Activated CD4-positive, alpha-beta T cell treated with anti-CD3 and anti-CD28 coated beads, Interleukin-2, amount 50 U/mL, for 48 hours (primary cell): ENCODE results near the gene JPH3.

Experiments
- DNase-seq, 2 experiments: peaks; one replicate each; pipeline ENCODE4 v3.0.0-alpha.2; 2020

JPH3 gene

DNA sequence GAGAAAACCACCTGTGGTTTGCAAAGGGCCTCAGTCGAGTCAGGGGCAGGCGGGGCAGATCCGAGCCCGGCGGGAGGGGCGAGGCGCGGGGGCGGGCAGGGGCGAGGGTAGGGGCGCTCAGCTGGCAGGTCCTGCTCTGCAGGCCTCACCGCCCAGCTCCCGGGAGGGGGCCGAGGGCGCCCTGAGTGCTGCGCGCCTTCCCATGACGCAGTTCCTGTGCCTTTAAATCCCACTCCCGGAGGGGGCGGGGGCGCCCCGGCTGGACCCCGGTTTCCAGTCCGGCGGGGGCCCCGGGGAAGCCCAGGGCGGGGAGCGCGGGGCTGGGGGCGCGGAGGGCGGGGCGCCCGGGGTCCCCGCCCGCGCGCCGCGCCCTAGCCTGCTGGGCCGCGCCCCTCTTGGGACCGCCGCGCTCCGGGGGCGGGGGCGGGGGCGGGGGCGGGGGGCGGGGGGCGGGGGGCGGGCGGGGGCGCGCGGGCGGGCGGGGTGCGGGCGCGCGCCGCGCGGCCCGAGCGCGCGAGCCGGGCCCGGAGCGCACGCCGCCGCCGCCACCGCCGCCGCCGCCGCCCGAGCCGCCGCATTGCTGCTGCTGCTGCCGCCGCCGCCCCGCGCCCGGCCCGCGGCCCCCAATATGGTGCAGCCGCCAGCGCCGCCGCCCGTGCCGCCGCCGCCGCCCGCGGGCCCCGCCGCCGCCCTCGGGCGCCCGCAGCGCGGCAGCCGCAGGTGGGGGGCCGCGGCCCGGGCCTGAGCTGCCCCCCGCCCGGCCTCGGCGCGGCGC, at the start of gene JPH3:
JPH3 (plus strand) TSS at position 508 of the 775 bp plus-strand sequence. CDS start 639 bp downstream, outside the sequence.
- no peak for DNase-seq

- no peak for DNase-seq
Measured at GRCh38 chr16:87552772-87553573, 49.3 kb upstream of the JPH3 start.

DNA sequence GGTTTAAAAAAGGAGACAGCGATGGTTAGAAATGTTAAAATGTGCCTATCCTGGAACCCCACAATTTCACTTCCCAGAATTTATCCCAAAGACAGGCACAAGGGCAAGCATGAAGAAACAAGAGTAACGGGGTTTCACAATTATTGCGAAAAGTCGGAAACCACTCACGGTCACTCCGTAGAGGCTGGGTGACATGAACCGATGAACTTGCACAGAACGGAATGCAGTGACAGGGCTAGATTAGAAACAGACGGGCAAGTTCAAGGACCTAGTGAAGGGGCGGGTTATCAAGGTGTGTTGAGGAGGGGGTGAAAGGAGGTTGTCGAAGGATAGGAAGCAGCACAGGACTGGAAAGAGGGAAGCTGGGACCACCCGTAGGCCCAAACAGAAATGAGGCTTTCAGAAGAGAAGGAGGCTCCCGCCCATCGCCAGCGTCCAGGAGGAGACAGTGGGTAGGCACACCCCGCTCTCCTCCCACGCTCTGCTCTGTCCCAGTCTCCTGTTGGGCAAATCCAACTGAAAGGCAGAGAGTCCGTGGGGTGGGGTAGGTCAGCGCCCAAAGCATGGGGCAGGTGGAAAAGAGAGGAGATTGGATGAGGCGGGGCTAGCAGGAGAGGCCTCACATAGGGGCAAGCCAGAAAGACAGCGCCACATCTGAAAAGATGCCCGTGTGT, 47.4 kb upstream of the JPH3 start:
- no peak for DNase-seq

- no peak for DNase-seq
Measured at GRCh38 chr16:87555647-87556046, 46.7 kb upstream of the JPH3 start.

DNA sequence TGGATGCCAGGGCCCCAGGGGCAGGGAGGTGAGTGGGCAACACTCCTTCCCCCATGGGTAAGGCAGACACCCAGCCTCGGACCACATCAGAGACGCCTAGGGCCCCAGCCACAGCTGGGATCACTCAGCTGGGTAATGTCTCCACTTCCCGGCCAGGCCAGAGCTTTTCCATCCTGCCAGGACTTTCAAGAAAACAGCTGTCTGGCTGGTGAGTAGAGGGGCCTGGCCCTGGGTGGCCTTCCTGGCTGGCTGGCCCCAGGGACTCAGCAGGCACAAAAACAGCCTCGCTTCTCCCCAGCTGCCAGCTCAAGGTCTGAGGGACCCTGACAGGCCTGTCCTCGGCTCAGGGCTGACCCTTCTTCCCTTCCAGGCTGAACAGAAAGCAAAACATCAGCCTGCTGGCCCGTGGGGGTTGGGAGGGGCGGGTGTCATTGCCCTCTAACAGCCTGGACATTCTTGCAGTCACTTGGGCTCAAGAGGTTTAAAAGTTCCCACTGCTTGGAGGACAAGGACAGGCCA, 45.3 kb upstream of the JPH3 start:
- no peak for DNase-seq

DNA sequence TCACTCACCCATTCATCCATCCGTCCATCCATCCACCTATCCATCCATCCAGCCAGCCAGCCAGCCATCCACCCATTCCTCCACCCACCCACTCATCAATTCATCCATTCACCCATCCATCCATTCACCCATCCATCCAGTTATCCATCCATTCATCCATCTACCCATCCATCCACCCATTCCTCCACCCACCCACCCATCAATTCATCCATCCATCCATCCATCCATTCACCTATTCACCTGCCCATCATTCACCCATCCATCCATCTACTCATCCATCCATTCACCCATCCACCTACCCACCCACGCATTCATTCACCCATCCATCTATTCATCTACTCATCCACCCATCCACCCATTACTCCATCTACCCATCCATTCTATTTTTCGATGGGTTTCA, 43.6 kb upstream of the JPH3 start:
- DNase-seq = no peak

GRCh38 chr16:87559945-87560344, 42.4 kb upstream of the JPH3 start:
- DNase-seq = no peak

- peak; percentile 32 to 41 for DNase-seq
Measured at GRCh38 chr16:87560428-87561199, 41.7 kb upstream of the JPH3 start.

DNA sequence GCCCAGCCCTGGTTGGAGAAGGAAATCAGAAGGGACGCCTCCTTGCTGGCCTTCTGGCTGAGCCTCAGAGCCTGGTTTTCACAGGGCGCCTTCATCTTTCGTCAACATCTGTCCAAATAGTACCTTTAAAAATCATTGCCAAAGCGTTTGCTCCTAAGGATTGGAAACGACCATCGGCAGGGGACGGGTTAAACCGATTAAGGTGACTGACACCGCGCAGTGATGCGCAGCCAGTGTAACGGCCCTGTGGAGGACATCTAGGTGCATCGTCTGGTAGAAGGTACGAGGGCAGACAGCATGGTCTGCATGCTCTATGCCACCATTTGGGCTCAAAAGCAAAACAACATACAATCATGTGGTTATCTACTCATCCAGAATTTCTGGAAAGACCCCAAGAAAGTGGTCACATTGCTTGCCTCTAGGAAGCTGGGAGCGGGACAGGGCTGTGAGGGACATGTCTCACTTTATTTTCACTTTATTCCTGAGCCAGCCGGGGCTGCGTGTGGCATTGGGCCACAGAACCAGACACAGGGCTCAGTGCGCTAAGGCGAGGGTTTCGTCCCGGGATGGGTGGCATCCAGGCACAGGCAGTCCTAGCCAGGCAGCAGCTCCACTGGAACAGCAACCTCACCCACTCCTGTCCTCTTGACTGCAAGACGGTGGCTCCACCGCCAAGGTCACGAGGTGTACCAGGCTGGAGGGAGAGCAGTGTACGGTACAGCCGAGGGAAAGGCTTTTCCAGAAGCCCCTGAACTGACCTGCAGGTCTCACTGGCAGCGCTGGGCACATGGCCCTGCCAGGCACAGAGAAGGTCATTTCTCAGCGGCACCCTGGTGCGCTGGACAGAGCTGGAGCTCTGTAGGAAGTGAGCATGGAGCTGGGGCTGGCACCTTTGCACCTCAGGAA, 40.9 kb upstream of the JPH3 start:
- no peak for DNase-seq

DNA sequence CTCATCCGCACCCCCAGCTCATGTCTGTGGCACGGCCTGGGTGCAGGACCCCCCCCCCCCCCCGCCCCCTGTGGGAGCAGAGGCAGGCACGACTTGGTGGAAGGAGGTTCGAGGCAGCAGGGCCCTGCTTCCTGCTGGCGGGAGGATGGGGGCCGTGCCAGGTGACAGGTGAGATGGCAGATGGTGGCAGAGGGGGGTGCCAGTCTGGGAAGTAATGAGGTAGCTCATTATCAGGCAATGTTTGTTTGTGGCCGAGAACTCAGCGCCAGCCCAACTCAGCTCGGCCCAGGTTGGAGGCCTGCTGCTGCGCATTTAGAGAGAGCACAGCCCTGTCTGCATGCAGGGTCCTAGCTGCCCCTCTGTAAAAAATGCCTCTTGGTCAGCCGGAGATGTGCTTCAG, 40.1 kb upstream of the JPH3 start:
- no peak for DNase-seq

- no peak for DNase-seq
Measured at GRCh38 chr16:87563022-87563421, 39.3 kb upstream of the JPH3 start.

DNA sequence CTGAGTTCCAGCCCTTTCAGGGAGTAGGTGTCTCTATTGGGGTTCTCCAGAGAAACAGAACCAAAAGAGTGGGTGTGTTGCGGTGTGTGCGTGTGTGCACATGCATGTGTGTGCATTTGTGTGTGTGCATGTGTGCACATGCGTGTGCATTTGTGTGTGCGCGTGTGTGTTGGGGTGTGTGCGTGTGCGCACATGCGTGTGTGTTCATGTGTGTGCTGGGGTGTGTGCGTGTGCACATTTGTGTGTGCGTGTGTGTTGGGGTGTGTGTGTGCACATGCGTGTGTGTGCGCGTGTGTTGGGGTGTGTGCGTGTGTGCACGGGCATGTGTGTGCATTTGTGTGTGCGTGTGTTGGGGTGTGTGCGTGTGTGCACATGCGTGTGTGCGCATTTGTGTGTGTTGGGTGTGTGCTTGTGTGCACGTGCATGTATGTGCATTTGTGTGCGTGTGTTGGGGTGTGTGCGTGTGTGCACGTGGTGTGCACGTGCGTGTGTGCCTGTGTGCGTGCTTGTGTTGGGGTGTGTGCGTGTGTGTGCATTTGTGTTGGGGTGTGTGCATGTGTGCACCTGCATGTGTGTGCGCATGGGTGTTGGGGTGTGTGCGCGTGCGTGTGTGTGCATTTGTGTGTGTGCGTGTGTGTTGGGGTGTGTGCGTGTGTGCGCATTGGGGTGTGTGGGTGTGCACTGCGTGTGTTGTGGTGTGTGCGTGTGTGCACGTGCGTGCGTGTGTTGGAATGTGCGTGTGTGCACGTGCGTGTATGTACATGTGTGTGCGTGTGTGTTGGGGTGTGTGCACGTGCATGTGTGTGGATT, 38.4 kb upstream of the JPH3 start:
- no peak for DNase-seq

- no peak for DNase-seq
Measured at GRCh38 chr16:87564524-87564778, 37.9 kb upstream of the JPH3 start.

DNA sequence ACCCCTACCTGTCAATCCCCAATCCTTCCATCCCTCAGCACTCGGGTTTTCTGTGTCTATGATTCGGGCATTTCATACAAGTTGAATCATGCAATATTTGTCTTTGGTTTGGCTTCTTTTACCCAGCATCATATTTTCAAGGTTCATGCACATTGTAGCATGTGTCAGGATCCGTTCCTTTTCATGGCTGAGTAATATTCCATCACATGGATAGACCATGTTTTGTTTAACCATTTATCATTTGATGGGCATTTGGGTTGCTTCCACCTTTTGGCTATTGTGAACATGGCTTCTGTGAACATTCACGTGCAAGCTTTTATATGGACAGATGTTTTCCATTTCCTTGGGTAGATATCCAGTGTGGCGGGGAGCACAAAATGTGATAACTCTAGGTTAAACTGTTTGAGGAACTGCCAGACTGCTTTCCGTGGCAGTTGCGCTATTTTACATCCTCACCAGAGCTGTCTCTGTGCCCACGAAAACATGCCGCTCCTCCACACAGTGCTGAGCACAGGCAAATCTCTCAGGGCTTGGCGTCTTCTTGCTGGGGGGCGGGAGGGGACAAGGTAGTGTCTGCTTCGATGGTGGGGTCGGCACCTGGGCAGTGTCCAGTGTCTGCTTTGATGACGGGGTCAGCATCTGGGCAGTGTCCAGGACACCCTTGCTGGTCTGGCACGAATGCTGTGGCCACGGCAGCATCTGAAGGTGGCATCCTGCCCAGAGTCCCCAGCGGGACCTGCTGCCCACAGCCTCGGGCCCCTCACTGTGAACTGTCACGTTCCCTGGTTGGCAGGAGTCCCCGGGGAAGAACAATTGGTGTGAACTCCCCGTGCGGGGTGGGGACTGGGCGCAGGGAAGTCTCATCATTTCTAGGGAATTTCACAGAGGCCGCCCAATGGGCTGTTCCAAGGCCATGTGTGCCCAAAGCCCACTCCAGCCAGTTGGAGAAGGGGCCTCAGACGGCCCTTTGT, 32.4 kb upstream of the JPH3 start:
- no peak for DNase-seq

DNA sequence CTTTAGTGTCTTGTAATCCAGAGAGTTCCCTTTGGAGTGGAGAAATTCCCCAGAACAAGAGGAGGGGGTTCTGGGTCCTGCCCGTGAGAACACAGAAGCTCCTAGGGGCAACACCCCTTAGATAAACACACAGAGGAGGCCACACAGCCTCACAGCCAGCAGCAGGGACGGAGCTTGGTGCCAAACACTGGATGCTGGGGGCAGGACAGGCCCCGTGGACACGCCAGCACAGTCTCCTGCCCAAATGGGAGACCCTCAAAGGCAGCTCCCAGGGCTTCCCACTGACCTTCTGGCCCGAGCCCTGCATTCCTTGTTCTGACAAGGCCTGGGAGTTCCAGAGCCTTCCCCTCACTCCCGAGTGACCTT, 31.8 kb upstream of the JPH3 start:
- DNase-seq = no peak

DNA sequence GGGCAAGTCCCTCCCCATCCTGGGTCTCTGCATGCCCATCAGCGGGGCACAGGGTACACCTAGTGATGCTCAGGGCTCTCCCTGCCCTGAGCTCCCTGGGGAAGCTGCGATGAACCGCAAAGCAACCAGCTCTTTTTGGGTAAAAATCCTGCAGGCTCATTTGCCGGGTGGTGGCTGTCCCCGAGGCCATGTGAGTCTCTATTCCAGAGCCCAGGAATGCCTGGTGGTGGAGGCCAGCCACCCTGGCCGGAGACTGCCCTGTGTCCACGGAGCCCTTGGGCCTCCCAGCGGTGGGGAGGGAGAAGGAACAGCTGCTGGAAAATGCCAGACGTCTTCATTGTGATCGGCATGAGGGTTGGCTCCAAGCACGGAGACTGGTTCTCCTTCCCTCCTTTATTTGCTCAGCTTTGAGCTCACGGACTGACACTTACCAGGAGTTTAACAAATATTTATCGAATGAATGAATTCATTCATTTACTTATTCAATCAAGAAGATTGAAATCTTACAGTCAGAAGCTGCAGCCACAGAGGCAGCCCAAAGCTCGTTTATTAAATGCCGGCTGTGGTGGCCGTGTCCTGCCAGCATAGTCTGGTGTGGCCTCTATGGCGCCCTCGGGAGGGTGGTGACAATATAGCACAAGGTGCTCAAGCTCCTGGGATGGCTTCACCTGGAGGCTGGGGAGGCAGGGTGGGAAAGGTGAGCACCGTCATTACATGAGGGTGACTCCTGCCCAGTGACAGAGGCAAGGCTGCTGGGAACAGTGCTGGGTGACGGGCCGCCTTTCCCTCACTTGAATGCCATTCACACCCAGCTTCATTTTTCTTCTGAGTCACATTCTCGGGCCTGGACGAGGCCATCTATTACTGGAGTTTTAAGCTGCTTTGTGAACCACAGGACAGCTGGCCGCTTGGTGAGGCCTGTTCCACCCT, 31.1 kb upstream of the JPH3 start:
- peak; percentile 30 to 34 for DNase-seq

DNA sequence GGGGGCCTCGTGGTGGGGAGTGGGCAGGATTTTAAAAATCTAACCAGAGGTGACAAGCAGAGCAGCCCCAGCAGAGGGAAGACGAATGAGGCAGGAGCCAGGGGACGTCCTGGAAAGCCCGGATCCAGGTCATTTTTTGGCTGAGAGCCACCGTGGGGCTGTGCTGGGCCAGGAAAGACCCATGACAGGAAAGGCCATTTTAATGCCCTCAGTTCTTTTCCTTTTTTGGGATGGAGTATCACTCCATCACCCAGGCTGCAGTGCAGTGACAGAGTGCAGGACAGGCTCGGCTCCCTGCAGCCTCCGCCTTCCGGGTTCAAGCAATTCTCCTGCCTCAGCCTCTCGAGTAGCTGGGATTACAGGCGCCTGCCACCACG, 30.5 kb upstream of the JPH3 start:
- DNase-seq = no peak

GRCh38 chr16:87572959-87573358, 29.3 kb upstream of the JPH3 start:
- DNase-seq = no peak
